GM10266 (cell line): ENCODE measurements around the gene PISD.

Experiments
- DNase-seq: peaks from one replicate; pipeline ENCODE4 v3.0.0; 2012; ENCODE audit errors: extremely low spot score
- CTCF ChIP-seq: IDR thresholded peaks from 2 replicates; pipeline ENCODE4 v1.5.1; 2012; ENCODE audit warnings: mild to moderate bottlenecking, low read depth; ENCODE audit not compliant: control insufficient read depth, insufficient read depth; ENCODE audit errors: missing control alignments

PISD gene

GRCh38 chr22:31651664-31652063 lies 10.4 kb downstream of the PISD start:
- no peak for TF ChIP-seq CTCF

GRCh38 chr22:31650391-31650790 lies 11.6 kb downstream of the PISD start:
- no peak for TF ChIP-seq CTCF
- no peak for DNase-seq

More at GRCh38 chr22:31651664-31652063, 10.4 kb downstream of the PISD start:
- no peak for DNase-seq

- no peak for DNase-seq
- no peak for TF ChIP-seq CTCF
These were observed 14.3 kb downstream of the PISD start for GRCh38 chr22:31647523-31648320.

GRCh38 chr22:31647066-31647465 lies 14.9 kb downstream of the PISD start:
- no peak for TF ChIP-seq CTCF
- no peak for DNase-seq

- DNase-seq, result peak; percentile 36
These were observed 15.6 kb downstream of the PISD start for GRCh38 chr22:31646186-31647019.

GRCh38 chr22:31639436-31640039 lies 22.5 kb downstream of the PISD start:
- DNase-seq, result no peak
- TF ChIP-seq CTCF, result no peak

More at GRCh38 chr22:31646186-31647019, 15.6 kb downstream of the PISD start:
- TF ChIP-seq CTCF, result no peak
